RWPE2 (cell line): ENCODE measurements around the gene OBI1.

Experiments
- ATAC-seq: fragments of 200-7000 bp; cut with Tn5 transposase; 3 replicates; pipeline ENCODE4 v1.9.1; 2021; ENCODE audit warnings: low read depth
- DNase-seq: peaks from one replicate; pipeline ENCODE4 v3.0.0-alpha.2; 2020; ENCODE audit warnings: low spot score
- H3K27ac ChIP-seq: fragments of 450-650 bp; 2 replicates; pipeline ENCODE4 v1.5.1; 2017; ENCODE audit warnings: mild to moderate bottlenecking; ENCODE audit not compliant: poor library complexity, severe bottlenecking
- H3K27me3 ChIP-seq: fragments of 250-450 bp; sonication (Bioruptor Pico); 2 replicates; pipeline ENCODE4 v1.5.1; 2021; ENCODE audit warnings: mild to moderate bottlenecking, moderate library complexity; ENCODE audit not compliant: insufficient read depth, poor library complexity, severe bottlenecking
- H3K36me3 ChIP-seq: fragments of 250-450 bp; sonication (Bioruptor Pico); 2 replicates; pipeline ENCODE4 v1.5.1; 2020; ENCODE audit warnings: low read depth, mild to moderate bottlenecking, moderate library complexity
- H3K4me1 ChIP-seq: fragments of 250-450 bp; sonication (Bioruptor Pico); 2 replicates; pipeline ENCODE4 v1.5.1; 2021; ENCODE audit warnings: mild to moderate bottlenecking, moderate library complexity; ENCODE audit not compliant: insufficient read depth, poor library complexity, severe bottlenecking
- H3K4me3 ChIP-seq: fragments of 250-450 bp; sonication (Bioruptor Pico); 2 replicates; pipeline ENCODE4 v1.5.1; 2021; ENCODE audit warnings: mild to moderate bottlenecking, moderate library complexity; ENCODE audit not compliant: severe bottlenecking
- H3K9me3 ChIP-seq: fragments of 250-450 bp; sonication (Bioruptor Pico); 2 replicates; pipeline ENCODE4 v1.5.1; 2021; ENCODE audit warnings: mild to moderate bottlenecking, moderate library complexity; ENCODE audit not compliant: severe bottlenecking
- TF ChIP-seq, protein P1 (sequence below): fragments of 450-650 bp; IDR thresholded peaks from one replicate; pipeline ENCODE4 v1.5.1; 2017; ENCODE audit warnings: mild to moderate bottlenecking, moderate library complexity; ENCODE audit not compliant: poor library complexity, severe bottlenecking

Gene OBI1

GRCh38 chr13:78598116-78598781 is 60.7 kb downstream of the OBI1 start:
- H3K4me3 ChIP-seq = no peak overlapping the region
- TF ChIP-seq, protein P1, sequence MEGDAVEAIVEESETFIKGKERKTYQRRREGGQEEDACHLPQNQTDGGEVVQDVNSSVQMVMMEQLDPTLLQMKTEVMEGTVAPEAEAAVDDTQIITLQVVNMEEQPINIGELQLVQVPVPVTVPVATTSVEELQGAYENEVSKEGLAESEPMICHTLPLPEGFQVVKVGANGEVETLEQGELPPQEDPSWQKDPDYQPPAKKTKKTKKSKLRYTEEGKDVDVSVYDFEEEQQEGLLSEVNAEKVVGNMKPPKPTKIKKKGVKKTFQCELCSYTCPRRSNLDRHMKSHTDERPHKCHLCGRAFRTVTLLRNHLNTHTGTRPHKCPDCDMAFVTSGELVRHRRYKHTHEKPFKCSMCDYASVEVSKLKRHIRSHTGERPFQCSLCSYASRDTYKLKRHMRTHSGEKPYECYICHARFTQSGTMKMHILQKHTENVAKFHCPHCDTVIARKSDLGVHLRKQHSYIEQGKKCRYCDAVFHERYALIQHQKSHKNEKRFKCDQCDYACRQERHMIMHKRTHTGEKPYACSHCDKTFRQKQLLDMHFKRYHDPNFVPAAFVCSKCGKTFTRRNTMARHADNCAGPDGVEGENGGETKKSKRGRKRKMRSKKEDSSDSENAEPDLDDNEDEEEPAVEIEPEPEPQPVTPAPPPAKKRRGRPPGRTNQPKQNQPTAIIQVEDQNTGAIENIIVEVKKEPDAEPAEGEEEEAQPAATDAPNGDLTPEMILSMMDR = no peak
- peaks cover 96% of the 10 kb centered on the region for H3K27me3 ChIP-seq
- no peaks in the 10 kb centered on the region for H3K9me3 ChIP-seq
- no peaks in the 10 kb centered on the region for H3K4me1 ChIP-seq
- no peak for DNase-seq
- no peaks in the 10 kb centered on the region for H3K36me3 ChIP-seq
- H3K27ac ChIP-seq = no peak overlapping the region
- ATAC-seq = no peak

- H3K9me3 ChIP-seq = no peaks in the 10 kb centered on the region
- no peak overlapping the region for H3K27ac ChIP-seq
- no peaks in the 10 kb centered on the region for H3K4me1 ChIP-seq
- peaks cover 96% of the 10 kb centered on the region for H3K27me3 ChIP-seq
- H3K4me3 ChIP-seq = no peak overlapping the region
- TF ChIP-seq, protein P1 = no peak
- ATAC-seq = no peak
- no peaks in the 10 kb centered on the region for H3K36me3 ChIP-seq
- DNase-seq = no peak
Measured at GRCh38 chr13:78597602-78597932, 61.4 kb downstream of the OBI1 start.

- Histone ChIP-seq H3K36me3 (no peaks in the 10 kb centered on the region), H3K27ac (no peak overlapping the region), H3K4me3 (no peak overlapping the region), H3K27me3 (peaks cover 98% of the 10 kb centered on the region), H3K9me3 (no peaks in the 10 kb centered on the region), H3K4me1 (no peaks in the 10 kb centered on the region)
- TF ChIP-seq, protein P1 = no peak
- ATAC-seq = no peak
- DNase-seq = no peak
Measured at GRCh38 chr13:78596736-78597601, 62.0 kb downstream of the OBI1 start.

- H3K27me3 ChIP-seq = peaks cover 100% of the 10 kb centered on the region
- no peaks in the 10 kb centered on the region for H3K36me3 ChIP-seq
- H3K9me3 ChIP-seq = no peaks in the 10 kb centered on the region
- ATAC-seq (no peak), DNase-seq (no peak)
- H3K4me1 ChIP-seq = no peaks in the 10 kb centered on the region
- H3K27ac ChIP-seq = no peak overlapping the region
- TF ChIP-seq, protein P1 = no peak
- no peak overlapping the region for H3K4me3 ChIP-seq
Measured at GRCh38 chr13:78596399-78596735, 62.6 kb downstream of the OBI1 start.
